Neural cell (in vitro differentiated cells): ENCODE results near the gene ZRANB3. TPM values are rescaled to one million over a fixed set of nuclear protein-coding genes. Genes with fewer than 3 reads are reported as not detected.

Experiments
- H2AFZ ChIP-seq: fragments of 200-600, 300-800 bp; sonication (generic), shearing (Covaris generic); 2 replicates; pipeline ENCODE4 v1.6.0; 2014; ENCODE audit warnings: low read depth, mild to moderate bottlenecking, antibody characterized with exemption, low read length, moderate library complexity
- H3F3A ChIP-seq: fragments of 200-600 bp; shearing (Covaris generic); 2 replicates; pipeline ENCODE4 v1.6.1; 2016; ENCODE audit warnings: mild to moderate bottlenecking, moderate library complexity, mixed read lengths, antibody characterized with exemption, low read length; ENCODE audit not compliant: insufficient read depth, poor library complexity, severe bottlenecking
- H3K27ac ChIP-seq: fragments of 200-600, 300-800 bp; sonication (generic), shearing (Covaris generic); 2 replicates; pipeline ENCODE4 v1.5.1; 2014; ENCODE audit warnings: mild to moderate bottlenecking, low read length, moderate library complexity
- H3K27me3 ChIP-seq: fragments of 300-800, 200-600 bp; sonication (generic), shearing (Covaris generic); 2 replicates; pipeline ENCODE4 v1.6.0; 2014; ENCODE audit warnings: mild to moderate bottlenecking, low read depth, low read length, moderate library complexity; ENCODE audit not compliant: insufficient read depth
- H3K36me3 ChIP-seq: fragments of 300-800, 200-600 bp; sonication (generic), shearing (Covaris generic); 2 replicates; pipeline ENCODE4 v1.5.1; 2014; ENCODE audit warnings: mild to moderate bottlenecking, antibody characterized with exemption, low read length, moderate library complexity; ENCODE audit not compliant: insufficient read depth
- H3K4me2 ChIP-seq: fragments of 300-800, 200-600 bp; sonication (generic), shearing (Covaris generic); 2 replicates; pipeline ENCODE4 v1.6.0; 2014; ENCODE audit warnings: mild to moderate bottlenecking, low read length
- H3K4me3 ChIP-seq: fragments of 300-800, 200-600 bp; sonication (generic), shearing (Covaris generic); 2 replicates; pipeline ENCODE4 v1.5.1; 2014; ENCODE audit warnings: mild to moderate bottlenecking, low read length, moderate library complexity
- H3K79me2 ChIP-seq: fragments of 200-600 bp; shearing (Covaris generic); replicated peaks from 2 replicates; pipeline ENCODE4 v1.6.0; 2014; ENCODE audit warnings: mild to moderate bottlenecking, low read length, moderate library complexity; ENCODE audit not compliant: insufficient read depth
- H3K9ac ChIP-seq: fragments of 300-800, 200-600 bp; sonication (generic), shearing (Covaris generic); 2 replicates; pipeline ENCODE4 v1.6.1; 2016; ENCODE audit warnings: mild to moderate bottlenecking, low read length, mixed read lengths
- H3K9me2 ChIP-seq: fragments of 200-600 bp; shearing (Covaris generic); 2 replicates; pipeline ENCODE4 v1.6.1; 2016; ENCODE audit warnings: mild to moderate bottlenecking, low read length, mixed read lengths; ENCODE audit not compliant: insufficient read depth
- H3K9me3 ChIP-seq: fragments of 200-600, 300-800 bp; sonication (generic), shearing (Covaris generic); 2 replicates; pipeline ENCODE4 v1.6.1; 2016; ENCODE audit warnings: mild to moderate bottlenecking, mixed run types, low read length, moderate library complexity, mixed read lengths
- H4K20me1 ChIP-seq: fragments of 200-600 bp; shearing (Covaris generic); 2 replicates; pipeline ENCODE4 v1.6.1; 2016; ENCODE audit warnings: mild to moderate bottlenecking, mixed run types; ENCODE audit not compliant: insufficient read depth
- EP300 ChIP-seq: fragments of 450-650 bp; conservative IDR thresholded peaks from 2 replicates; pipeline ENCODE4 v1.6.1; 2014; ENCODE audit warnings: antibody characterized with exemption, mild to moderate bottlenecking, moderate library complexity; ENCODE audit not compliant: poor library complexity, severe bottlenecking
- EZH2 ChIP-seq: fragments of 200-600, 300-800 bp; shearing (Covaris generic), sonication (generic); IDR thresholded peaks from 2 replicates; pipeline ENCODE4 v1.6.1; 2014; ENCODE audit warnings: antibody characterized with exemption, low read length, borderline replicate concordance, mild to moderate bottlenecking; ENCODE audit not compliant: insufficient read depth, poor library complexity, severe bottlenecking
- MXI1 ChIP-seq: fragments of 450-650 bp; conservative IDR thresholded peaks from 2 replicates; pipeline ENCODE4 v1.6.1; 2014; ENCODE audit warnings: antibody characterized with exemption, mild to moderate bottlenecking; ENCODE audit not compliant: poor library complexity, severe bottlenecking
- POLR2AphosphoS5 ChIP-seq: IDR thresholded peaks from 2 replicates; pipeline ENCODE4 v1.6.1; 2012
- RAD21 ChIP-seq: fragments of 450-650 bp; conservative IDR thresholded peaks from 2 replicates; pipeline ENCODE4 v1.6.1; 2014; ENCODE audit warnings: antibody characterized with exemption, mild to moderate bottlenecking, moderate library complexity
- REST ChIP-seq: IDR thresholded peaks from 2 replicates; pipeline ENCODE4 v1.6.1; 2012; ENCODE audit warnings: borderline replicate concordance
- SMC3 ChIP-seq: fragments of 450-650 bp; conservative IDR thresholded peaks from 2 replicates; pipeline ENCODE4 v1.6.1; 2014; ENCODE audit warnings: antibody characterized with exemption, mild to moderate bottlenecking, moderate library complexity; ENCODE audit not compliant: poor library complexity
- TAF1 ChIP-seq: IDR thresholded peaks from 2 replicates; pipeline ENCODE4 v1.6.1; 2012; ENCODE audit warnings: low read depth
- polyA plus RNA-seq: library from polyadenylated mRNA; depleted of rRNA; stranded (reverse); fragments of >200 nt; gene quantifications from 2 replicates; pipeline ENCODE4 v1.2.3, GENCODE V29; 2014
- TF ChIP-seq, protein P1 (sequence below): fragments of 450-650 bp; IDR thresholded peaks from 2 replicates; pipeline ENCODE4 v1.5.1; 2014; ENCODE audit warnings: antibody characterized with exemption, mild to moderate bottlenecking, moderate library complexity; ENCODE audit not compliant: poor library complexity, severe bottlenecking

The ZRANB3 gene
- polyA plus RNA-seq, 1 donor from 2014 or later: 3.5 TPM

DNA sequence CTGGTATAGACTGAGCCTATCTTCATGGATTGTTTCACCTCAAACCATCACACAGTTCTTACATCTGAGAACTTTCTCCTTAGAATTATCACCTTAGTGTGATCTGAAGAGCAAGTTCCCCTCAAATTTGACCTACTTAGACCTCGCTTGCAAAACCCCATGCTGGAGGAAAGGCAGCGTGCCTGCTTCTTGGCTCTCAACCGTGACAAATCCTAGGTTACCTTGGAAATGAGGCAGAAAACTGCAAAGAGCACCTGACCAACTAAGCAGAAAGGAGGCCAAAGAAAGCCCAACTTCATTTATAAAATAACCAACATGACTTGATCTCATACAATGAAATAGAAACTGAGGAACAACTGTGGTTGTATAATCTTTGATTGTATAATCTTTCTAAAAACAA is 332.5 kb downstream of the ZRANB3 start:
- Histone ChIP-seq H3K27ac (no peak overlapping the region), H3K27me3 (no peaks in the 10 kb centered on the region)

DNA sequence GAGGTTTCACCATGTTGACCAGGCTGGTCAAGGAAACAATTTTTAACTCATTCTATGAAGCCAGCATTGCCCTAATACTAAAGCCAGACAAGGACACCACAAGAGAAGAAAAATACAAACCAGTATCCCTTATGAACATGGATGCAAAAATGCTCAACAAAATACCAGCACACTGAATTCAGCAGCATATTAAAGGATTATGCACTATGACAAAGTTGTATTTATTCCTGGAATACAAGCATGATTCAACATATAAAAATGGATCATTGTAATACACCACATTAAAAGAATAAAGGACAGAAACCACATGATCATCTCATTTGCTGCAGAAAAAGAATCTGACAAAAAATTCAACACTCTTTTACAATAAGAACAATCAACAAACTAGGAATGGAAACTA is 340.2 kb downstream of the ZRANB3 start:
- no peaks in the 10 kb centered on the region for H3F3A ChIP-seq
- no peaks in the 10 kb centered on the region for H3K36me3 ChIP-seq
- H3K9me2 ChIP-seq: no peaks in the 10 kb centered on the region
- H3K9me3 ChIP-seq: no peaks in the 10 kb centered on the region
- H3K9ac ChIP-seq: no peak overlapping the region
- no peak overlapping the region for H3K4me2 ChIP-seq
- no peaks in the 10 kb centered on the region for H3K79me2 ChIP-seq
- no peaks in the 10 kb centered on the region for H3K27me3 ChIP-seq
- H2AFZ ChIP-seq: no peak overlapping the region
- H3K27ac ChIP-seq: no peak overlapping the region
- H3K4me3 ChIP-seq: no peak overlapping the region
- H4K20me1 ChIP-seq: no peaks in the 10 kb centered on the region
- TF ChIP-seq, protein P1, sequence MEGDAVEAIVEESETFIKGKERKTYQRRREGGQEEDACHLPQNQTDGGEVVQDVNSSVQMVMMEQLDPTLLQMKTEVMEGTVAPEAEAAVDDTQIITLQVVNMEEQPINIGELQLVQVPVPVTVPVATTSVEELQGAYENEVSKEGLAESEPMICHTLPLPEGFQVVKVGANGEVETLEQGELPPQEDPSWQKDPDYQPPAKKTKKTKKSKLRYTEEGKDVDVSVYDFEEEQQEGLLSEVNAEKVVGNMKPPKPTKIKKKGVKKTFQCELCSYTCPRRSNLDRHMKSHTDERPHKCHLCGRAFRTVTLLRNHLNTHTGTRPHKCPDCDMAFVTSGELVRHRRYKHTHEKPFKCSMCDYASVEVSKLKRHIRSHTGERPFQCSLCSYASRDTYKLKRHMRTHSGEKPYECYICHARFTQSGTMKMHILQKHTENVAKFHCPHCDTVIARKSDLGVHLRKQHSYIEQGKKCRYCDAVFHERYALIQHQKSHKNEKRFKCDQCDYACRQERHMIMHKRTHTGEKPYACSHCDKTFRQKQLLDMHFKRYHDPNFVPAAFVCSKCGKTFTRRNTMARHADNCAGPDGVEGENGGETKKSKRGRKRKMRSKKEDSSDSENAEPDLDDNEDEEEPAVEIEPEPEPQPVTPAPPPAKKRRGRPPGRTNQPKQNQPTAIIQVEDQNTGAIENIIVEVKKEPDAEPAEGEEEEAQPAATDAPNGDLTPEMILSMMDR: no peak
- TF ChIP-seq REST (no peak), RAD21 (no peak), EP300 (no peak), TAF1 (no peak), MXI1 (no peak), SMC3 (no peak), EZH2 (no peak)

More for the DNA sequence above, 332.5 kb downstream of the ZRANB3 start:
- Histone ChIP-seq H3K36me3 (no peaks in the 10 kb centered on the region), H3K9ac (no peak overlapping the region), H3K4me2 (no peak overlapping the region), H4K20me1 (no peaks in the 10 kb centered on the region), H3K9me3 (no peaks in the 10 kb centered on the region), H3K79me2 (no peaks in the 10 kb centered on the region), H2AFZ (no peak overlapping the region), H3K4me3 (no peak overlapping the region), H3K9me2 (no peaks in the 10 kb centered on the region), H3F3A (no peaks in the 10 kb centered on the region)
- no peak for TF ChIP-seq TAF1
- TF ChIP-seq MXI1: no peak
- no peak for TF ChIP-seq EZH2
- TF ChIP-seq REST: no peak
- no peak for TF ChIP-seq SMC3
- no peak for TF ChIP-seq POLR2AphosphoS5
- no peak for TF ChIP-seq RAD21
- TF ChIP-seq, protein P1: no peak
- no peak for TF ChIP-seq EP300
